ENCODE results near the gene ACAP3.

The ACAP3 gene

GRCh38 chr1:1344655-1345361 lies 37.1 kb upstream of the ACAP3 start:
- no peak for DNase-seq (ENCODE audit: low spot score)

- no peak for DNase-seq (ENCODE audit: low spot score)
These were observed 36.2 kb upstream of the ACAP3 start for GRCh38 chr1:1343811-1344421.

- DNase-seq (ENCODE audit: low spot score): no peak
These were observed 34.9 kb upstream of the ACAP3 start for GRCh38 chr1:1342584-1343115.

- DNase-seq (ENCODE audit: low spot score): no peak
These were observed 34.4 kb upstream of the ACAP3 start for GRCh38 chr1:1342061-1342562.

GRCh38 chr1:1341549-1342021 lies 33.9 kb upstream of the ACAP3 start:
- no peak for DNase-seq (ENCODE audit: low spot score)

GRCh38 chr1:1340791-1341548 lies 33.2 kb upstream of the ACAP3 start:
- no peak for DNase-seq (ENCODE audit: low spot score)

GRCh38 chr1:1340185-1340584 lies 32.5 kb upstream of the ACAP3 start:
- DNase-seq (ENCODE audit: low spot score): no peak

- DNase-seq (ENCODE audit: low spot score): no peak
These were observed 30.5 kb upstream of the ACAP3 start for GRCh38 chr1:1338278-1338677.

GRCh38 chr1:1337793-1338147 lies 30.0 kb upstream of the ACAP3 start:
- DNase-seq (ENCODE audit: low spot score): no peak

GRCh38 chr1:1336931-1337792 lies 29.4 kb upstream of the ACAP3 start:
- no peak for DNase-seq (ENCODE audit: low spot score)

GRCh38 chr1:1336446-1336845 lies 28.7 kb upstream of the ACAP3 start:
- no peak for DNase-seq (ENCODE audit: low spot score)

GRCh38 chr1:1335792-1336248 lies 28.1 kb upstream of the ACAP3 start:
- DNase-seq (ENCODE audit: low spot score): no peak

GRCh38 chr1:1335283-1335682 lies 27.6 kb upstream of the ACAP3 start:
- no peak for DNase-seq (ENCODE audit: low spot score)

GRCh38 chr1:1334835-1335234 lies 27.1 kb upstream of the ACAP3 start:
- no peak for DNase-seq (ENCODE audit: low spot score)

GRCh38 chr1:1333551-1334241 lies 26.0 kb upstream of the ACAP3 start:
- DNase-seq (ENCODE audit: low spot score): no peak

GRCh38 chr1:1332774-1333480 lies 25.2 kb upstream of the ACAP3 start:
- DNase-seq (ENCODE audit: low spot score): no peak

- DNase-seq (ENCODE audit: low spot score): no peak
These were observed 24.5 kb upstream of the ACAP3 start for GRCh38 chr1:1332031-1332755.

- no peak for DNase-seq (ENCODE audit: low spot score)
These were observed 23.6 kb upstream of the ACAP3 start, which contains the start of gene TAS1R3 for GRCh38 chr1:1331068-1331965. Gene TAS1R3 (plus strand): TSS chr1:1331280. CDS start chr1:1331346, 66 bp downstream.
